Measurements from ENCODE around the gene GALNS.
"Not testable (repeated sequence)": the region's sequence is repeated elsewhere in the genome, so short reads cannot be mapped to it uniquely, and the experiment has no call there.

Gene GALNS

DNA sequence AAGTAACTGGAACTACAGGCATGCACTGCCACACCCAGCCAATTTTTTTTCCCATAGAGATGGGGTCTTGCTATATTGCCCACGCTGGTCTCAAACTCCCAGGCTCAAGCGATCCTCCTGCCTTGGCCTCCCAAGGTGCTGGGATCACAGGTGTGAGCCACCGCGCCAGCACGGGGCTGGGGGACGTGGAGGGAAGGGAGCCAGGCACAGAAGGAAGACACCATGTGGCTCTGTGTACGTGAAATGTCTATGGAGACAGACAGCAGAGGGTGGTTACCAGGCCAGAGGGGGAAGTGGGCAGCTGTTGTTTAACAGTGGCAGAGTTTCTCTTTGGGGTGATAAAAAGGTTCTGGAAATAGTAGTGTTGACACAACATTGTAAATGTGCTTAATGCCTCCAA lies 67.2 kb downstream of the GALNS start:
- DNase-seq = no peak
- TF ChIP-seq GATA1 (IDR thresholded peaks at IDR 0.05; ENCODE audit: low read depth, low read length) (no peak), POLR2A (IDR thresholded peaks at IDR 0.05; ENCODE audit: low read length) (no peak)

DNA sequence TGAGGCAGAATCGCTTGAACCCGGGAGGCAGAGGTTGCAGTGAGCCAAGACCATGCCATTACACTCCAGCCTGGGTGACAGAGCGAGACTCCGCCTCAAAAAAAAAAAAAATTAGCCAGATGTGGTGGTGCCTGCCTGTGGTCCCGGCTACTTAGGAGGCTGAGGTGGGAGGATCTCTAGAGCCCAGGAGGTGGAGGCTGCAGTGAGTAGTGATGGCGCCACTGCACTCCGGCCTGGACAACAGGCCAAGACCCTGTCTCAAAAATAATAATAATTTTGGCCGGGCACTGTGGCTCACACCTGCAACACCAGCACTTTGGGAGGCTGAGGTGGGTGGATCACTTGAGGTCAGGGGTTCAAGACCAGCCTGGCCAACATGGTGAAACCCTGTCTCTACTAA lies 68.0 kb downstream of the GALNS start:
- not testable (repeated sequence) for DNase-seq

DNA sequence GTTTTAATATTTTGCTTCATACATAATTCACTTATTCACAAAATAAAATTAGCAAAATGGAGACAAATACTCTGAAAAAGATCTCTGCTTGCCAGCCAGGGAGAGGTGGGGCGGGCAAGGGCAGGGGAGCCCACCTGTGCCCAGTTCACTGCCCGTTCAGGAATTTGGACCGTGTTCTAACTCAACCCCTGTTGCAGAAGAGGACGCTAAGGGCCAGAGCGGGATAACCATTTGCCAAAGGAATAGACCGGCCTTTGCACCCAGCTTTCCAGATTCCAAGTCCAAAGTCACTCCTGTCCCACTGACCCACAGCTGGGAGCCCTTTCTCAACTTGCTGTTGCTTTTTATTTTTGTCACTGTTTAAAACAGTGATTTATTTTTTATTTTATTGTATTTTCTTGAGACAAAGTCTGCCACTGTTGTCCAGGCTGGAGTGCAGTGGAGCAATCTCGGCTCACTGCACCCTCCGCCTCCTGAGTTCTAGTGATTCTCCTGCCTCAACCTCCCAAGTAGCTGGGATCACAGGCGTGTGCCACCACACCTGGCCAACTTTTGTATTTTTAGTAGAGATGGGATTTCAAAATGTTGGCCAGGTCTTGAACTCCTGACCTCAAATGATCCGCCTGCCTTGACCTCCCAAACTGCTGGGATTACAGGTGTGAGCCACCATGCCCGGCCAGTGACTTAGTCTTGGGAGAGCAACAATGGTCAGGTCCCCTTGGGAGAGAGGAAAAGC lies 69.0 kb downstream of the GALNS start:
- DNase-seq = no peak
- no peak for TF ChIP-seq GATA1 (IDR thresholded peaks at IDR 0.05; ENCODE audit: low read depth, low read length)
- no peak for TF ChIP-seq POLR2A (IDR thresholded peaks at IDR 0.05; ENCODE audit: low read length)

DNA sequence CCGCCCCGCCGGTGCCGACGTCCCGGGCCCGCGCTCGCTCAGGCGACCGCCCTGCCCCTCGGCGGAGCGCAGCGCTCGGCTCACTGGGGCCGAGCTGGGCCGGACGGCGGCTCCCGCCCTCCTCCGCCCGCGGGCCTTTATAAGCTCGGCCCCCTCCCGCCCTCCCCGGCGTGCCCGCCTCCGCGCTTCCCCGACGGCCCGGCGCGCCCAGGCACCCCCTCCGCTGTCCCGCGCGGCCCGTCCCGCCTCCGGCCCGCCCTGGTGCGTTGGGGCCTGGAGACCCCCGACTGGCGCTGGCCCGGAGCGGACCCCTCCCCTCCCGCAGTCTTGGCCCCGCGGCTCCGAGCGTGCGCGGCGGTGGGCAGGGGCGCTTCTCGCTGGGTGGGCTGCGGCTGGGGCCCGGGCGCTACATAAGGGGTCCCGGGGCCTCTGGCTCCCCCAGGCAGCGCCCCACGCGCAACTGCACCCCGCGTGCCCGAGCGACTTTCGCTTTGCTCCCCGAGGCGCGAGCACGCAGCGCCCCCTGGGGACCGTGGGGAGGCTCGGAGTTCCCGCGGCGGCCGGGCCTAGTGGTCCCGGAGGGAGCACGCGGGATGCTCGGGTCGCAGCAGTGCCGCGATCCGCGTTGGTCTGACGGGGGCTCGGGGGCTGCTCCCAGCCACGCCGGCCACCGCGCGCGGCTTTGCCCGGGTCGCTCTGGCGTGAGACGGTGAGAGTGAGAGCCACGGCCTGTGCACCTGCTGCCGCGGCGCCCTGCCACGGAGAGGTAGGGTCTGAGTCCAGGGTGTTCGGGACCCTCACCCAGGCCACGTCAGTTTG lies 71.4 kb downstream of the GALNS start, which contains the start of gene PIEZO1:
PIEZO1 (minus strand) TSS at position 115 of the 819 bp plus-strand sequence. CDS start 256 bp downstream, outside the sequence.
- peak; percentile 82 to 90 for DNase-seq
- TF ChIP-seq POLR2A (IDR thresholded peaks at IDR 0.05; ENCODE audit: low read length) = peak; percentile 55
- no peak for TF ChIP-seq GATA1 (IDR thresholded peaks at IDR 0.05; ENCODE audit: low read depth, low read length)

DNA sequence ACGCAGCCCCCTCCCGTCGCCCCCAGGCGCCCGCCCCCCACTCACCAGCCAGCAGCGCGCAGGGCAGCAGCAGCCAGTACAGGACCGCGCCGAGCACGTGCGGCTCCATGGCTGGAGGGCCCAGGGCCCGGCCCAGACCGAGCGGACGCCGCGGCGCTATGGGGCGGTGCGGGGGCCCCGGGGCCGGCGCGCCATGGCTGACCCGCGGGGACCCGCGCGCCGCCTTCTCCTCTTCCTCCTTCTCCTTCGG lies 72.0 kb downstream of the GALNS start:
- peak in 1 of 2 experiments; percentile 70 for DNase-seq
- TF ChIP-seq GATA1 (IDR thresholded peaks at IDR 0.05; ENCODE audit: low read depth, low read length) (no peak), POLR2A (IDR thresholded peaks at IDR 0.05; ENCODE audit: low read length) (no peak)

DNA sequence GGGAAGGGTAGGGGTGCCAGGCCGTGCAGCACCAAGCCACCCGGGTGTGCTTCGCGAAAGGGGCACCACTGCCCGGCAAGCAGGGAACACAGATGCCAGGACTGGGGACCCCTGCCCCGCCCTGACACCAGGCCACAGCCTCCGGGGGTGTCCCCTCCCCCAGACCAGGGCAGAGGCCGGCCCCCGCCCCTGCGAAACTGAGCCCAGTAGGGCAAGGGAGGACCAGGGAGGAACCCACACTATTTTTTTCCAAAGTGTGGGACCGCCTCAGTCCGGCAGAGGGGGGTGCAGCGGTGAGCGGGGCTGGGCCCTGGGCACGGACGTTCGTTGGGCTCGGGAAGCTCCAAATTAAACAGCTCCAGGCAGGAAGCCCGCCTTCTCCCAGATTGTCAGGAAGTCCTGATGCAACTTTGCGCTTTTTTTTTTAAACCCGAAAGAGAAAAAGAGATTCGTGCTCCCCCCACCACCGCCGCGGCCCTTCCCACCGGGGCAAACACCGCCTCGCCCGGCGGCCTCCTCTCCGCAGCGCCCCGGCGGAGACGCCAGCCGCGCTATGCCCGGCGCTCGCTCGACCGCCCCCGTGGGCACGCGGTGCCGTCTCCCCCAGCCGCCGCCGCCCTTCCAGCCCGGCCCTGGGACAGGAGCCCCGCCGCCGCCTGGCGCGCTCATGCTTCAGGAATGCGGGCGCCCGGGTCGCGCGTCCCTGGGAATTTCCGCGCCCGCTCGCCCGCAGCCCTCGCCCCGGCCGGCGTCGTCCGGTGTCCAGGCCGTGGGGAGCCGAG lies 72.5 kb downstream of the GALNS start:
- peak; percentile 73 to 83 for DNase-seq
- TF ChIP-seq GATA1 (IDR thresholded peaks at IDR 0.05; ENCODE audit: low read depth, low read length) (no peak), POLR2A (IDR thresholded peaks at IDR 0.05; ENCODE audit: low read length) (no peak)

DNA sequence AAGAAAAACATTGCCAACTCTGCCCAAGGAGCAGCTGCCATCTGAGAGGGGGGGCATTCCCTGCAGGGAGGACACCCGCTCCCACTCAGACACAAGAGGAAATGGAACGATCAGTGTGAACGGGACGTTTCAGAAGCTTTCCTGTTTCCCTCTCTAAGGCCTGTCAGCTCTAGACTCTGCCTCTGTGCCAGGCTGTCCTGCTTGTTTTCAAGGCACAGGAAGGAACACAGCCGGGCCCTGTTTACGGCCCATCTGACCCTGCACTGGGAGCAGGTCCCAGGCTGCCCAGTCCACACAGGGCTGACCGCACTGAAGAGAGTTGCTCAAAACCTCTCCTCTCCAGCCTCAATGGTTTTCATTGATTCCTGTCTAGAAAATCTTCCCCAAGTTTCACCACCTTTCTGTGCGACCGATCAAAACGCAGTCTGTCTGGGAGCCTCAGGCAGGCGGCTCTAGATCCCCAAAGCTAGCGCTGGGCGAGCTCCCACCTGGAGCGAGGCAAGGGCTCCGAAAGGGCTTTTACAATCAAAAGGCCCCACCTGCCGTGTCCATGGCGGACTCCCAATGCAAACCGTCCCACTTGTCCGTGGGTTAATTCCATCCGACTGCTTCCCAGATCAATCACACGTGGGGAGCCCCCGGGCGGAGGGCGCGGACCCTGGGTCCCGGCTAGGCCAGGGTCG lies 73.2 kb downstream of the GALNS start:
- peak in 1 of 2 experiments; percentile 52 for DNase-seq
- no peak for TF ChIP-seq GATA1 (IDR thresholded peaks at IDR 0.05; ENCODE audit: low read depth, low read length)
- TF ChIP-seq POLR2A (IDR thresholded peaks at IDR 0.05; ENCODE audit: low read length) = no peak

DNA sequence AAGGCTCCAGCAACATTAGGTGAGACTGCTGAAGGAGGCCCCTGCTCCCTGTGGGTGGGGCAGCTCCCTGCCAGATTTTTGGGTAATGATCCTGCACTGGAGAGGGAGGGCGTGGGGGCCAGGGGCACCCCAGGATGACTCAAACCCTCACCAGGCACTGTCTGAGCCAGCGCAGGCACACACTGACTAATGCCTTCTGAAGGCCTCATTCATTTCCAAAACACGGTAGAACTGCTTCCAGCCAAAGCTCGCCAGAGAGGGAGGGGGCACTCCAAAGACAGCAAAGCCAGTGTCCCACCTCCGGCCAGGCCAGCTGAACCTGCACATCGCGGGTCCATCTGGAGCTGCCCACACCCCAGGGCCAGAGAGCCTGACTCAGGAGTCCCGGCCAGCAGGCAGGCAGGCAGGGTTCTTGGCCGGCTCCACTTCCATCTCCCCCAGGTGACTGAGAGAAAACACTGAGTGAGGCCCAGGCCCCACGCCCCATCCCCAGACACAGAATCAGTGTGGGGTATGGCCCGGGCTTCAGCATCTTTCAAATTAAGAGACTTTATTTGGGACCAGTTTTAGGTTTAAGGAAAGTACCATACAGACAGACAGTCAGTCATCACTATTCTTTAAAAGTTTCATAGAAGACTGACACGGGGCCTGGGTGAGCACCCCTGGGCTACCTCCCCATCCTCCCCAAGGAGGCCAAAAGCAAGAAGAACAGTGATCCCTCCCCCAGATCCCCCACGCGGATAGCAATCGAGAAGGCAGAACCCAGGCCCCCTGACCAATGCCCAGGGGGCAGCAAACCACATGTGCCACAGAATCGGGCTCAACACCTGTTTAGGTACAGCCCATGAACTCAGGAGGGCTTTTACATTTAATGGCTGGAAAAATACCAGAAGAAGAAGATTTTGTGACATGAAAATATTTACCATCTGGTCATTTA lies 74.0 kb downstream of the GALNS start:
- TF ChIP-seq GATA1 (IDR thresholded peaks at IDR 0.05; ENCODE audit: low read depth, low read length) (no peak), POLR2A (IDR thresholded peaks at IDR 0.05; ENCODE audit: low read length) (no peak)
- peak; percentile 53 to 78 for DNase-seq

DNA sequence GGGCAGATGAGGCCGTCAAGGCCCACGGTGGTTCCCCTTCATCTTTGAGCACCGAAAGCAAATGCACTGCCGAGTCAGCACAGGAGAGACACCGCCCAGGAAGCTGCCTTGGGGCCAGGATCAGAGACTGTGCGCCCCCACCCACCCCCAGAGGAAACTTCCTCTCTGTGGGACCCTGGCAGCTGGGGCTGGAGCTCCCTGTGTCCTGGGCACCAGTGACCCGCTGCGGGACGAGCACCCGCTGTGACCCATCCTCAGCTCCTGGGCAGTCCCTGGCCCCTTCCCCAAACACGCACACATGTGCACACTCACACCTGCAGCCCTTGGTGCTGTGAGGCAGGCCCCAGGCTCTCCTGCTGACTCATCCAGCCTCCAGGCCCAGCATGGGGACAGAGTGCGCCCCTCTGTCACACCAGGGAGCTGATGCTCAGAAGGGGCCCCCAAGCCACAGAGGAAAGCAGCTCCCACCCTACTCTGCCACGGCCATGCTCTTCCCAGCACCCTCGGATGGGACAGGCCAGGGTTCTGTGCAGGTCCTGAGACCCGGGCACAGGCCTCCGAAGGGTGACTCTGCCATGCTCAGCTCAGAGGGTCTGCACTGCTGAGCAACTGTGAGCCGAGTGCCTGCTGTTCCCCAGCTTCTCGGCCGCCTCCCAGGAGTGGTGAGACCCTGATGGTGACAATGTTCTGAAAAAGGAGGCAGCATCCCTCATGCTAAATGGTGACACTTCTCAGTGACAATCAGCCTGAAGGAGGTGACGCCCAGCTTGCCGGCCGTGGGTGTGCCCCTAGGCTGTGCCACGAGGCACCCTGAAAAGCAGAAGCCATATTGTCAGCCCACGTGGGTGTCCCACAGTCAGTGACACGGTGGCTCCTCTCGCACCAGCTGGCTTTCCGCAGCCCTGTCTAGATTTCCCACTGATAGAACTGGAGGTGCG lies 75.3 kb downstream of the GALNS start:
- no peak for TF ChIP-seq GATA1 (IDR thresholded peaks at IDR 0.05; ENCODE audit: low read depth, low read length)
- TF ChIP-seq POLR2A (IDR thresholded peaks at IDR 0.05; ENCODE audit: low read length) = no peak
- DNase-seq = peak; percentile 81 to 82

DNA sequence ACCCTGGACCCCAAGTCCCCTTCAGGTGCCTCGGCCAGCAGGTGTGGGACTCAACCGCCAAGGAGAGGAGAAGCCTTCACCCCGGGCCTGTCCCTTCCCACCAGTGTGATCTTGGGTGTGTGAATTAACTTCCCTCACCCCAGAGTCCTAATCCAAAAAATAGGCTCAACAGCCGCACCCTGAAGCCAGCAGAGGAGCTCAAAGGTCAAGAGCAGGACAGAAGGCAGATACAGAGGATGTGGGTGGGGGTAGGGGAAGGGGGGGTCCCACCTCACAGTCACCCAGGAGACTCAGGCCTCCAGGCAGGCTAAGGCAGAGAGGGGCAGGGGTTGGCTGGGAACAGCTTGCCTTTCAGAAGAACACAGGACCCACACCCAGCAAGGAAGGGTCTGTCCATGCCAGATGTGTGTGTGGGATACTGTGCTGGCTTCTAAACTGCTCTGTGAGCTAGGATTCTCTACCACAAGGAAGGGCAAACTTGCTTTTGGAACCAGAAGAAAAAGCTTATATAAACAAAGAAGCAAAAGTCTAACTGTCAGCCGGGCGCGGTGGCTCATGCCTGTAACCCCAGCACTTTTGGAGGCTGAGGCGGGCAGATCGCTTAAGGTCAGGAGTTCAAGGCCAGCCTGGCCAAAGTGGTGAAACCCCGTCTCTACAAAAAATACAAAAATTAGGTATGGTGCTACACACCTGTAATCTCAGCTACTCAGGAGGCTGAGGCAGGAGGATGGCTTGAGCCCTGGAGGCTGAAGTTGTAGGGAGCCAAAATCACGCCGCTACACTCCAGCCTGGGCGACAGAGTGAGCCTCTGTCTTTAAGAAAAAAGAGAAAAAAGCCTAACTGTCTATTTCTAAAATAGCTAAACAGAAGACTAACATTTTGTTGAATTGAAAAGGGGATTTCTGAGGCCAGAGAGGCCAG lies 76.3 kb downstream of the GALNS start:
- TF ChIP-seq GATA1 (IDR thresholded peaks at IDR 0.05; ENCODE audit: low read depth, low read length) (no peak), POLR2A (IDR thresholded peaks at IDR 0.05; ENCODE audit: low read length) (no peak)
- DNase-seq = peak in 1 of 2 experiments; percentile 43
